ENCODE results near the gene RGL2.
A peak's percentile ranks its signal among the peaks of the same experiment; 100 is the strongest.

Gene RGL2

GRCh38 chr6:33280539-33280938 is 18.2 kb downstream of the RGL2 start:
- CTCF ChIA-PET: interaction anchor here (0.8 to 1.6 kb wide), 3 partner anchors 9 to 21 kb away, joined by 3 read pairs; partner anchors contain the start of genes PFDN6, RGL2 and WDR46
- POLR2A ChIA-PET: interaction anchor here (0.8 to 1.0 kb wide), 2 partner anchors 8 to 9 kb away, joined by 3 to 7 read pairs; partner anchors contain the start of genes PFDN6, RPS18, VPS52 and WDR46
- TF ChIP-seq CTCF (IDR thresholded peaks at IDR 0.05; ENCODE audit: control extremely low read depth, extremely low read depth, low read depth, missing control alignments): no peak

GRCh38 chr6:33279971-33280511 is 18.7 kb downstream of the RGL2 start:
- TF ChIP-seq CTCF (IDR thresholded peaks at IDR 0.05; ENCODE audit: control extremely low read depth, extremely low read depth, low read depth, missing control alignments): peak; percentile 38
- CTCF ChIA-PET: interaction anchor here (1.1 to 4.4 kb wide), 3 partner anchors 9 to 21 kb away, joined by 3 to 37 read pairs (median 6); partner anchors contain the start of genes PFDN6 and WDR46
- DNase-seq (ENCODE audit: extremely low spot score): no peak
- POLR2A ChIA-PET: interaction anchor here (0.5 to 1.0 kb wide), 3 partner anchors 8 to 20 kb away, joined by 3 to 7 read pairs (median 3); partner anchors contain the start of genes PFDN6, RPS18, VPS52 and WDR46

More at GRCh38 chr6:33280539-33280938, 18.2 kb downstream of the RGL2 start:
- DNase-seq (ENCODE audit: extremely low spot score): no peak

- ChIA-PET CTCF (interaction anchor here (1.1 to 4.4 kb wide), 4 partner anchors 9 to 66 kb away, joined by 3 to 37 read pairs (median 9); partner anchors contain the start of genes PFDN6 and WDR46), POLR2A (interaction anchor here (1.0 kb wide), 1 partner anchor 20 kb away, joined by 3 read pairs; no protein-coding TSS in a partner anchor)
- no peak for DNase-seq (ENCODE audit: extremely low spot score)
- TF ChIP-seq CTCF (IDR thresholded peaks at IDR 0.05; ENCODE audit: control extremely low read depth, extremely low read depth, low read depth, missing control alignments): no peak
Measured at GRCh38 chr6:33279257-33279695, 19.5 kb downstream of the RGL2 start.

- ChIA-PET POLR2A (interaction anchor here (0.5 to 2.2 kb wide), 3 partner anchors 21 to 307 kb away, joined by 3 to 9 read pairs (median 4); no protein-coding TSS in a partner anchor), CTCF (interaction anchor here (0.8 to 4.4 kb wide), 4 partner anchors 10 to 67 kb away, joined by 3 to 37 read pairs (median 9); partner anchors contain the start of genes PFDN6 and WDR46)
- no peak for TF ChIP-seq CTCF (IDR thresholded peaks at IDR 0.05; ENCODE audit: control extremely low read depth, extremely low read depth, low read depth, missing control alignments)
- no peak for DNase-seq (ENCODE audit: extremely low spot score)
Measured at GRCh38 chr6:33278810-33279209, 19.9 kb downstream of the RGL2 start.

GRCh38 chr6:33278392-33278741 is 20.4 kb downstream of the RGL2 start:
- ChIA-PET POLR2A (interaction anchor here (0.5 to 2.2 kb wide), 4 partner anchors 21 to 306 kb away, joined by 3 to 9 read pairs (median 4); no protein-coding TSS in a partner anchor), CTCF (interaction anchor here (0.8 to 4.4 kb wide), 10 partner anchors 9 to 306 kb away, joined by 3 to 37 read pairs (median 6); partner anchors contain the start of genes PFDN6, RGL2 and WDR46)
- no peak for TF ChIP-seq CTCF (IDR thresholded peaks at IDR 0.05; ENCODE audit: control extremely low read depth, extremely low read depth, low read depth, missing control alignments)
- no peak for DNase-seq (ENCODE audit: extremely low spot score)

- ChIA-PET POLR2A (interaction anchor here (0.5 to 2.2 kb wide), 10 partner anchors 12 to 432 kb away, joined by 3 to 12 read pairs (median 6); partner anchors contain the start of genes PFDN6, RGL2, WDR46 and ZBTB22), CTCF (interaction anchor here (0.8 to 4.4 kb wide), 19 partner anchors 9 to 306 kb away, joined by 3 to 37 read pairs (median 4); partner anchors contain the start of genes PFDN6, RGL2 and WDR46)
- peak; percentile 53 for DNase-seq (ENCODE audit: extremely low spot score)
- TF ChIP-seq CTCF (IDR thresholded peaks at IDR 0.05; ENCODE audit: control extremely low read depth, extremely low read depth, low read depth, missing control alignments): no peak
Measured at GRCh38 chr6:33277663-33278391, 20.9 kb downstream of the RGL2 start.

Measured in GM10248 (cell line).